Measurements from ENCODE around the gene GOT2. TPM values are rescaled to one million over a fixed set of nuclear protein-coding genes. Genes with fewer than 3 reads are reported as not detected.

The GOT2 gene
- total and polyA plus RNA-seq, 2 donors (not counting 3 experiments of a cell fraction or from before 2014, with no cell fraction given): 53.4 to 127 TPM

GRCh38 chr16:58658796-58659211, 75.3 kb downstream of the GOT2 start:
- CTCF ChIA-PET: interaction anchor here (0.9 to 7.6 kb wide), 4 partner anchors 98 to 359 kb away, joined by 3 to 64 read pairs (median 4); no protein-coding TSS in a partner anchor
- no peak for TF ChIP-seq CTCF (IDR thresholded peaks at IDR 0.05; ENCODE audit: extremely low read depth in 1 of 2, insufficient read depth in 1 of 2, low read depth in 1 of 2, low read length in 2 of 2)
- no peak for TF ChIP-seq JUN (IDR thresholded peaks at IDR 0.05; ENCODE audit: borderline replicate concordance, insufficient read depth, insufficient read length, low read depth)
- FAIRE-seq (no peak), DNase-seq (ENCODE audit: low read depth, low spot score) (no peak)
- Histone ChIP-seq H2AFZ (ENCODE audit: low read depth, low read length) (no peak overlapping the region), H4K20me1 (replicated peaks; ENCODE audit: control insufficient read depth, extremely low read depth, insufficient read depth, low read length) (no peaks in the 10 kb centered on the region), H3K9ac (replicated peaks; ENCODE audit: extremely low read depth, insufficient read depth, low read length) (no peak overlapping the region), H3K27ac (ENCODE audit: insufficient read depth, low read depth, low read length) (no peak overlapping the region), H3K9me3 (replicated peaks; ENCODE audit: control insufficient read depth, insufficient read depth, low read length) (no peaks in the 10 kb centered on the region), H3K27me3 (ENCODE audit: control insufficient read depth in 2 of 2, insufficient read depth in 2 of 2, low read length in 2 of 2) (no peaks in the 10 kb centered on the region), H3K9me1 (replicated peaks; ENCODE audit: control insufficient read depth, extremely low read depth, insufficient read depth, low read length) (no peaks in the 10 kb centered on the region), H3K36me3 (ENCODE audit: control insufficient read depth in 2 of 2, extremely low read depth in 1 of 2, insufficient read depth in 2 of 2, low read length in 2 of 2) (no peaks in the 10 kb centered on the region), H3K4me2 (ENCODE audit: insufficient read depth, low read length) (no peak overlapping the region), H3K79me2 (ENCODE audit: control insufficient read depth, insufficient read depth, low read length) (no peaks in the 10 kb centered on the region), H3K4me1 (ENCODE audit: control insufficient read depth, extremely low read depth, insufficient read depth, low read length) (no peaks in the 10 kb centered on the region), H3K4me3 (replicated peaks in 1 of 3; ENCODE audit: insufficient read depth in 1 of 3, low read depth in 1 of 3, low read length in 3 of 3) (no peak overlapping the region)
- POLR2A ChIA-PET: no interaction called here
- intact Hi-C loops (cut with micrococcal nuclease): no loop called here
- dilution Hi-C loops (cut with MboI; ENCODE audit: extremely low pct_ligation_motif_present, low sequenced_read_pairs): no loop called here
- BruUV-seq (replicated peaks): no TSS peak

Small RNA genes within 50 kb of the gene (small RNA-seq; reads per million reads assigned to genes)
- gene RN7SL143P (ENCODE audit: insufficient read depth, insufficient read length, low read depth, low replicate concordance): not detected
- not detected for gene RNU6-1155P (ENCODE audit: insufficient read depth, insufficient read length, low read depth, low replicate concordance)

Other genes starting within 250 kb of the GOT2 start
- 31.0 and 35.8 TPM in 2 replicates for gene NDRG4, start 234.2 kb downstream of the GOT2 start, total RNA-seq
- 74.3 and 93.9 TPM in 2 replicates for gene NDRG4, start 234.2 kb downstream of the GOT2 start, polyA plus RNA-seq
- 10.4 and 16.4 TPM in 2 replicates for gene SETD6, start 218.8 kb downstream of the GOT2 start, total RNA-seq
- gene SETD6, start 218.8 kb downstream of the GOT2 start, polyA plus RNA-seq: 10.1 and 10.2 TPM in 2 replicates
- 150 and 151 TPM in 2 replicates for gene CNOT1, start 104.5 kb downstream of the GOT2 start, total RNA-seq
- gene CNOT1, start 104.5 kb downstream of the GOT2 start, polyA plus RNA-seq: 129 and 142 TPM in 2 replicates
- 44.4 and 45.5 TPM in 2 replicates for gene SLC38A7, start 49.5 kb downstream of the GOT2 start, total RNA-seq
- gene SLC38A7, start 49.5 kb downstream of the GOT2 start, polyA plus RNA-seq: 33.2 and 40.0 TPM in 2 replicates

All from endothelial cell of umbilical vein (primary cell).